Ectodermal cell (in vitro differentiated cells): Measurements from ENCODE around the gene TEAD1. TPM values are rescaled to one million over a fixed set of nuclear protein-coding genes. Genes with fewer than 3 reads are reported as not detected.
A peak's percentile ranks its signal among the peaks of the same experiment; 100 is the strongest.

Experiments
- H3K27ac ChIP-seq: 2 replicates; pipeline ENCODE4 v1.7.0; 2013; ENCODE audit warnings: mild to moderate bottlenecking, low read depth, low read length; ENCODE audit not compliant: insufficient read depth, poor library complexity, severe bottlenecking
- H3K27me3 ChIP-seq: 2 replicates; pipeline ENCODE4 v1.7.0; 2013; ENCODE audit warnings: mild to moderate bottlenecking, low read length; ENCODE audit not compliant: insufficient read depth, control insufficient read depth, poor library complexity, severe bottlenecking
- H3K36me3 ChIP-seq: one replicate; pipeline ENCODE4 v1.7.0; 2013; ENCODE audit warnings: low read length; ENCODE audit not compliant: control insufficient read depth, insufficient read depth
- H3K4me1 ChIP-seq: one replicate; pipeline ENCODE4 v1.7.0; 2013; ENCODE audit warnings: low read length; ENCODE audit not compliant: control insufficient read depth, insufficient read depth
- H3K4me3 ChIP-seq: 2 replicates; pipeline ENCODE4 v1.7.0; 2013; ENCODE audit warnings: low read depth, low read length, control low read depth; ENCODE audit not compliant: insufficient read depth
- H3K9me3 ChIP-seq: 2 replicates; pipeline ENCODE4 v1.7.0; 2013; ENCODE audit warnings: mild to moderate bottlenecking, low read length, moderate library complexity; ENCODE audit not compliant: control insufficient read depth
- WGBS, 2 experiments: methylation state at CpG; one replicate each; pipeline ENCODE4 v1.1.7; 2013; ENCODE audit warnings: missing lambda C conversion rate in 2 of 2; 5-methylcytosine and 5-hydroxymethylcytosine counted together
- polyA plus RNA-seq, 4 experiments: library from polyadenylated mRNA; stranded (reverse); fragments of 50-300 nt; gene quantifications; one replicate each; pipeline ENCODE4 v1.2.3, GENCODE V29; 2013

Gene TEAD1
- 109 TPM for polyA plus RNA-seq (2013, experiment 1 of 4)
- polyA plus RNA-seq (2013, experiment 2 of 4) = 109 TPM
- 86.7 TPM for polyA plus RNA-seq (2013, experiment 3 of 4)
- 104 TPM for polyA plus RNA-seq (2013, experiment 4 of 4)

DNA sequence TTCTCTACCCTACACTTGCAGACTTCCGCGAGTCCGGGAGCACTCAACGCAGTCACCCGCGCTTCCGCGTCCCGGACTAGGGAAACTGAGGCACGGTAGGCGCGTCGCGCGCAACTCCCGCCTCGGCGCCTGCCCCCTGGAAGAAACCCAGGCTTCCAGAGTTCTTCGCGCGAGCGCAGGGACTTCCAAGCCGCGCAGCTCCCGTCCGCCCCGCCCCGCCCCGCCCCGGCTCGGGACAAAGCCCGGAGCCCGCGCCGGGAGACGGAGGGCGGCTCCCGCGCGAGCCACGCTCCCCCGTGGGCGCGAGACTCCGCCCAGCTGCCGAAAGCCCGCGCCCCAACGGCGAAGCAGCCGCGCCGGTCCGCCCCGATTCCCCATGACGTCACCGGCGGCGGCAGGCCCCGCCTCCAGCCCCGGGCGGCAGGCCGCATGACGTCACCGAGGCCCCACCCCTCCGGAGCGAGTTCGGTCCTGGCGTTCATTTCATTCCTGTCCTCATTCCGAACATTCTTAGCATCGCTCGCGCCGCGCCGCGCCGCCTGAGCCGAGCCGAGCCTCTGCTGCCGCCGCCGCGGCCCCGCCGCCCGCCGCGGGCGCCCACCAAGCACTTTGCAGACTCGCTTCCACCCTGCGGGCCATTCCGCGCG is at the start of gene TEAD1:
Gene TEAD1, plus strand, starts transcription at position 498 of the 647 bp plus-strand sequence.
- H3K27ac ChIP-seq = peak within 1 kb of the TSS; percentile 95
- peak within 1 kb of the TSS; percentile 65 for H3K4me3 ChIP-seq
- 0% methylated on average over 95 of the region's 95 CpGs for WGBS, 2 experiments
- H3K9me3 ChIP-seq = no peaks in the 10 kb centered on the region
- H3K27me3 ChIP-seq = peaks cover 5% of the 10 kb centered on the region
- H3K4me1 ChIP-seq = peaks cover 13% of the 10 kb centered on the region
- no peaks in the 10 kb centered on the region for H3K36me3 ChIP-seq

GRCh38 chr11:12624595-12624994 is 49.6 kb upstream of the TEAD1 start:
- Histone ChIP-seq H3K36me3 (no peaks in the 10 kb centered on the region), H3K4me1 (no peaks in the 10 kb centered on the region), H3K4me3 (no peak overlapping the region), H3K27me3 (no peaks in the 10 kb centered on the region), H3K27ac (no peak overlapping the region), H3K9me3 (peaks cover 3% of the 10 kb centered on the region)
- 86 to 100% methylated on average over 4 of the region's 4 CpGs for WGBS, 2 experiments

DNA sequence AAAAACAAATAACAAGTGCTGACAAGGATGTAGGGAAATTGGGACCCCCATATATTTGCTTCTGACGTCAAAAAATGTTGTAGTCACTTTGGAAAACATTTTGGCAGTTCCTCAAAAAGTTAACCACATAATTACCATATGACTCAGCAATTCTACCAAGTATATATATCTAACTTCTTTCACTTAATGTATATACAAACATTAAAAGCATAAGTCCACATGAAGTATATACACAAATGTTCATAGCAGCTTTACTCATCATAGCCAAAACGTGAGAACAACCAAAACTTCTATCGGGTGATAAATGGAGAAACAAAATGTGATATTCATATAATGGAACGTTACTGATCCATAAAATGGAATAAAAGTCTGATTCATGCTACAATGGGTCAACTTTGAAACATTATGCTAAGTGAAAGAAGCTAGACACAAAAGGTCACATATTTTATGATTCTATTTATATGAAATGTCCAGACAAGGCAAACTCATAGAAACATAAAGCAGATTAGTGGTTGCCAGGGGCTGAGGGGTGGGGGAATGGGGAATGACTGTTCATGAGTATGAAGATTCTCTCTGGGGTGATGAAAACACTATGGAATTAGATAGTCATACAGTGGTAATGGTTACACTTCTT is 48.7 kb upstream of the TEAD1 start:
- H3K27me3 ChIP-seq = no peaks in the 10 kb centered on the region
- WGBS, 2 experiments = 95 to 100% methylated on average over 4 of the region's 4 CpGs
- H3K4me1 ChIP-seq = no peaks in the 10 kb centered on the region
- H3K36me3 ChIP-seq = no peaks in the 10 kb centered on the region
- peaks cover 3% of the 10 kb centered on the region for H3K9me3 ChIP-seq
- H3K4me3 ChIP-seq = no peak overlapping the region
- no peak overlapping the region for H3K27ac ChIP-seq

GRCh38 chr11:12626616-12627015 is 47.6 kb upstream of the TEAD1 start:
- Histone ChIP-seq H3K9me3 (peaks cover 3% of the 10 kb centered on the region), H3K36me3 (no peaks in the 10 kb centered on the region), H3K4me1 (no peaks in the 10 kb centered on the region), H3K27ac (no peak overlapping the region), H3K27me3 (no peaks in the 10 kb centered on the region), H3K4me3 (no peak overlapping the region)
- 94 to 97% methylated on average over 3 to 5 of the region's 5 CpGs for WGBS, 2 experiments

DNA sequence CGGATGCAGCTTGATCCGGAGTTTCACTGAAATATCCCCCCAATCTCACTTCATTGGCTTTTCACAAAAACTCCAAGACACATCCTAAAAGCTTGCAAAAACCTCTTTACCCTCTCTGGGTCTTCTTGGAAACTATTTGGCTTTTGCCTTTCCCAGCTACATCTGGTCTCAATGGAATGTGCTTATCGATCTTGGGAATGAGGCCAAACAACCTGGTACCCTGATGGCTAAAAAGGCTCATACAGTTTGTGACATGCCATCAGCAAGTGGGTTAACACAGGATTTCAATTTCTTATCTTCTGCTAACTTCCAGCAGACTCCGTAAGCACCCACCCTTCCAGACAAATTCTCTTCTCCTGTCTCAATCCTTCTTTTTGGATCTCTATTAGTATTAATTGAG is 45.9 kb upstream of the TEAD1 start:
- no peaks in the 10 kb centered on the region for H3K36me3 ChIP-seq
- no peaks in the 10 kb centered on the region for H3K4me1 ChIP-seq
- no peaks in the 10 kb centered on the region for H3K27me3 ChIP-seq
- WGBS, 2 experiments = 95 to 96% methylated on average over 4 of the region's 4 CpGs
- no peak overlapping the region for H3K4me3 ChIP-seq
- H3K27ac ChIP-seq = no peak overlapping the region
- peaks cover 3% of the 10 kb centered on the region for H3K9me3 ChIP-seq

DNA sequence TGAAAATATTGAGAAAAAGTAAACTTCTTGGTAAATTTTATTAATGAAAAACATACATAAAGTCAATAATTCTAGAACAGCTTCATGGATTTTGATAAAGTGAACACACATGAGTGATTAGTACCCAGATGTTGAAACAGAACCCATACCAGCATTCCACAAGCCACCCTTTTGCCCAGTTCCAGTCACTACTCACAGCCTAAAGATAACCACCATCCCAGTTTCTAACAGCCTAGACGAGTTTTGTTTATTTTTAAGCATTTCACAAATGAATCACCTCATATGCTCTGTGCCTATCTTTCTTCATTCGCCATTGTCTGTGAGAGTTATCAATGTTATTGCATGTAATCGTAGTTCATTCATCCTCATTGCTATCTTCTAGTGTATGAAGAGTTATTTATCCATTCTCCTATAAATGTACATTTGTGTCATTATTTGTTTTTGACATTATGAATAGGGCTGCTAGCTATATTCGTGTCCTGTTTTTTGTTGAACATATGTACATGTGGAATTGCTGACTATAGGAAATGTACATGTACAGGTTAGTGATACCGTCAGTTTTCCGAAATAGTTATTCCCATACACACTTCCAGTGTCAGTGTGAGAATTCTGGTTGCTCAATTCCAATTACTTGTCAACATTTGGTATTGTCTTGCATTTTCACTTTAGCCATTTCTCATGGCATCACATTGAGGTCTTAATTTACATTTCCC is 44.5 kb upstream of the TEAD1 start:
- Histone ChIP-seq H3K36me3 (no peaks in the 10 kb centered on the region), H3K4me3 (no peak overlapping the region), H3K9me3 (no peaks in the 10 kb centered on the region), H3K27ac (no peak overlapping the region), H3K4me1 (no peaks in the 10 kb centered on the region), H3K27me3 (no peaks in the 10 kb centered on the region)
- WGBS, 2 experiments = 89 to 94% methylated on average over 4 to 6 of the region's 6 CpGs

GRCh38 chr11:12631651-12632050 is 42.6 kb upstream of the TEAD1 start:
- Histone ChIP-seq H3K27ac (no peak overlapping the region), H3K9me3 (no peaks in the 10 kb centered on the region), H3K36me3 (no peaks in the 10 kb centered on the region), H3K4me3 (no peak overlapping the region), H3K4me1 (no peaks in the 10 kb centered on the region), H3K27me3 (no peaks in the 10 kb centered on the region)
- 92 to 97% methylated on average over 4 of the region's 4 CpGs for WGBS, 2 experiments

GRCh38 chr11:12634329-12634728 is 39.9 kb upstream of the TEAD1 start:
- Histone ChIP-seq H3K4me3 (no peak overlapping the region), H3K27me3 (no peaks in the 10 kb centered on the region), H3K4me1 (no peaks in the 10 kb centered on the region), H3K27ac (no peak overlapping the region), H3K9me3 (no peaks in the 10 kb centered on the region), H3K36me3 (no peaks in the 10 kb centered on the region)
- 93 to 100% methylated on average over 1 of the region's 1 CpG for WGBS, 2 experiments

GRCh38 chr11:12636871-12637410 is 37.3 kb upstream of the TEAD1 start:
- Histone ChIP-seq H3K4me3 (no peak overlapping the region), H3K27me3 (no peaks in the 10 kb centered on the region), H3K4me1 (no peaks in the 10 kb centered on the region), H3K36me3 (no peaks in the 10 kb centered on the region), H3K27ac (no peak overlapping the region), H3K9me3 (no peaks in the 10 kb centered on the region)
- 83 to 91% methylated on average over 4 to 5 of the region's 5 CpGs for WGBS, 2 experiments

DNA sequence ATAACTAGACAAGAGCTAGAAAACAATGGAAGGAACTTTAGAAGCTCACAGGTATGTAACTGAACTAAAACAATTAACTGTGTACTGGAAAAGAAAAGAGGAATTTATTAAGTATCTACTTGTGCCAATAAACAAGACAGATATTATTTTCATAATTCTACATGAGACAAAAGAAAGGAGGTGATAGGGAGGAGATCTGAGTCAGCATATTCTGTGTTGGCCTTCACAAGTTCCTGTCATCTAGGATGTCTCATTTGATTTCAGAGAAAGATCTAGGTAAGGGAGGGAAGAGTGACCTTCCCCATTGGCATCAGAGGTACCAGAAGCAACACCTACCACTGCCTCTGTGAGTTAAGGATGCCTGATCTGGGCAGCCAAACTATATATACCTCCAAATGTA is 34.8 kb upstream of the TEAD1 start:
- no peaks in the 10 kb centered on the region for H3K27me3 ChIP-seq
- no peak overlapping the region for H3K27ac ChIP-seq
- no peaks in the 10 kb centered on the region for H3K9me3 ChIP-seq
- no peak overlapping the region for H3K4me3 ChIP-seq
- no peaks in the 10 kb centered on the region for H3K36me3 ChIP-seq
- H3K4me1 ChIP-seq = no peaks in the 10 kb centered on the region
